Measurements from ENCODE around the gene CHRM2. TPM values are rescaled to one million over a fixed set of nuclear protein-coding genes. Genes with fewer than 3 reads are reported as not detected.

The CHRM2 gene
- total RNA-seq, 1 experiment from 2014 or later, result not detected

DNA sequence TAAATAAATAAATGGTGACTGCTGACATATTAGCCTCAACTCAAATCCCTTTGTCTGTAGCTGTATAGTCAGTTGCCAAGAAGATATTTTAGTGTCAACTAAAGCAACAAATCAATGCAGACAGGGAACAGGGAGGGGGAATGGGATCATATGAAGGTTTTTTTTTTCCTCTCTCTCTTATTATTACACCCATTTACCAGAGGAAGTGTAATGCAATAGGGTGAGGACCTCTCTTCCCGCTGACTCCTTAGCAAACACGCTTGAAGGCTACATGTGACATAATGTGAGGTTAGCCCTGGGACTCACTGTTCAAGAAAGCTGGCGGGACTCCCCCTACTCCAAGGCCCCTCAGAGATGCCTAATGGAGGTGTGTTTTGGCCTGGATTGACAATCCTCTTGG is 88.2 kb downstream of the CHRM2 start:
- no peak overlapping the region for H3K56ac ChIP-seq (ENCODE audit: insufficient read length, low read depth, low read length)
- H3K79me1 ChIP-seq (ENCODE audit: insufficient read depth, low read depth, low read length, poor library complexity, severe bottlenecking), result no peaks in the 10 kb centered on the region
- Mint-ChIP-seq H3K27me3 (ENCODE audit: low read depth) (no peaks in the 10 kb centered on the region), H3K36me3 (ENCODE audit: insufficient read depth in 1 of 3, low read depth in 3 of 3) (no peaks in the 10 kb centered on the region), H3K4me1 (no peaks in the 10 kb centered on the region), H3K4me3 (no peak overlapping the region), H3K27ac (no peak overlapping the region), H3K9me3 (0 out of 5 replicates have a peak, but pooled peaks cover 0 to 2% of the 10 kb centered on the region in 2 experiments)
- no peak overlapping the region for H3K14ac ChIP-seq (ENCODE audit: insufficient read depth, low read length)
- H4K8ac ChIP-seq (replicated peaks; ENCODE audit: insufficient read length, low read depth, low read length), result no peak overlapping the region
- H3K23me2 ChIP-seq (ENCODE audit: insufficient read length, low read depth, low read length, poor library complexity, severe bottlenecking), result no peaks in the 10 kb centered on the region
- H3K27ac ChIP-seq (ENCODE audit: insufficient read length, low read depth, low read length), result no peak overlapping the region
- H2BK5ac ChIP-seq (ENCODE audit: insufficient read length, low read length), result no peak overlapping the region
- no CpG with 5 or more reads among the region's 3 CpGs for WGBS (ENCODE audit: extremely low coverage, insufficient read length, low lambda C conversion rate)
- H2BK12ac ChIP-seq (ENCODE audit: insufficient read length, low read depth, low read length), result no peak overlapping the region
- no peaks in the 10 kb centered on the region for H3K9me3 ChIP-seq (ENCODE audit: control insufficient read depth, low read depth, low read length)
- H2AFZ ChIP-seq (ENCODE audit: low read length), result no peak overlapping the region
- no peak overlapping the region for H3K4me2 ChIP-seq (ENCODE audit: insufficient read depth, insufficient read length, low read length)
- H3K4ac ChIP-seq (ENCODE audit: low read depth, low read length), result no peak overlapping the region
- TF ChIP-seq, protein P1, sequence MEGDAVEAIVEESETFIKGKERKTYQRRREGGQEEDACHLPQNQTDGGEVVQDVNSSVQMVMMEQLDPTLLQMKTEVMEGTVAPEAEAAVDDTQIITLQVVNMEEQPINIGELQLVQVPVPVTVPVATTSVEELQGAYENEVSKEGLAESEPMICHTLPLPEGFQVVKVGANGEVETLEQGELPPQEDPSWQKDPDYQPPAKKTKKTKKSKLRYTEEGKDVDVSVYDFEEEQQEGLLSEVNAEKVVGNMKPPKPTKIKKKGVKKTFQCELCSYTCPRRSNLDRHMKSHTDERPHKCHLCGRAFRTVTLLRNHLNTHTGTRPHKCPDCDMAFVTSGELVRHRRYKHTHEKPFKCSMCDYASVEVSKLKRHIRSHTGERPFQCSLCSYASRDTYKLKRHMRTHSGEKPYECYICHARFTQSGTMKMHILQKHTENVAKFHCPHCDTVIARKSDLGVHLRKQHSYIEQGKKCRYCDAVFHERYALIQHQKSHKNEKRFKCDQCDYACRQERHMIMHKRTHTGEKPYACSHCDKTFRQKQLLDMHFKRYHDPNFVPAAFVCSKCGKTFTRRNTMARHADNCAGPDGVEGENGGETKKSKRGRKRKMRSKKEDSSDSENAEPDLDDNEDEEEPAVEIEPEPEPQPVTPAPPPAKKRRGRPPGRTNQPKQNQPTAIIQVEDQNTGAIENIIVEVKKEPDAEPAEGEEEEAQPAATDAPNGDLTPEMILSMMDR (conservative IDR thresholded peaks at IDR 0.05), result no peak
- H3K79me2 ChIP-seq (ENCODE audit: insufficient read depth, low read length), result no peaks in the 10 kb centered on the region
- H3K27me3 ChIP-seq (ENCODE audit: insufficient read depth, low read length), result no peaks in the 10 kb centered on the region
- no peak overlapping the region for H4K91ac ChIP-seq (ENCODE audit: insufficient read length, low read depth, low read length)
- no peak overlapping the region for H3K18ac ChIP-seq (ENCODE audit: insufficient read length, low read depth, low read length)
- H4K20me1 ChIP-seq (ENCODE audit: control insufficient read depth, insufficient read depth, insufficient read length), result no peaks in the 10 kb centered on the region
- no peak overlapping the region for H2BK15ac ChIP-seq (ENCODE audit: low read depth, low read length)
- no peak overlapping the region for H4K5ac ChIP-seq (ENCODE audit: insufficient read length, low read depth, low read length)
- no peak overlapping the region for H2BK20ac ChIP-seq (ENCODE audit: low read depth, low read length, poor library complexity, severe bottlenecking)
- H3T11ph ChIP-seq (ENCODE audit: low read length), result no peak overlapping the region
- H3K23ac ChIP-seq (ENCODE audit: insufficient read length, low read depth, low read length), result no peak overlapping the region
- DNase-seq, result no peak
- no peaks in the 10 kb centered on the region; the same call in 1 of the 2 replicates for H3K4me1 ChIP-seq (ENCODE audit: insufficient read depth, low read length)
- no peak overlapping the region for H2BK120ac ChIP-seq (ENCODE audit: low read depth, low read length, poor library complexity, severe bottlenecking)
- no peak overlapping the region for H3K9ac ChIP-seq (ENCODE audit: extremely low read depth, insufficient read length, low read length)
- no peak overlapping the region for H2AK5ac ChIP-seq (ENCODE audit: insufficient read length, low read length)
